ENCODE measurements around the gene PTEN.
"Not testable (repeated sequence)": the region's sequence is repeated elsewhere in the genome, so short reads cannot be mapped to it uniquely, and the experiment has no call there.

- TF ChIP-seq CTCF (IDR thresholded peaks at IDR 0.05); POLR2AphosphoS5 (IDR thresholded peaks at IDR 0.05); POLR2A (IDR thresholded peaks at IDR 0.05); EP300 (IDR thresholded peaks at IDR 0.05; ENCODE audit: low read depth): not testable (repeated sequence)
These were observed 40.0 kb downstream of the PTEN start for GRCh38 chr10:87903396-87903795.
